Chondrocyte (in vitro differentiated cells): Measurements from ENCODE around the gene KRTAP9-4. TPM values are rescaled to one million over a fixed set of nuclear protein-coding genes. Genes with fewer than 3 reads are reported as not detected.
"Not testable (repeated sequence)": the region's sequence is repeated elsewhere in the genome, so short reads cannot be mapped to it uniquely, and the experiment has no call there.

Experiments
- DNase-seq: peaks from one replicate; pipeline ENCODE4 v3.0.0; 2021; ENCODE audit warnings: mixed read lengths, low spot score
- H3K27ac Mint-ChIP-seq: one replicate; pipeline ENCODE4 v1.8.0; 2021; ENCODE audit warnings: mild to moderate bottlenecking, moderate library complexity, mixed read lengths; ENCODE audit not compliant: unreplicated experiment
- H3K27me3 Mint-ChIP-seq: 2 replicates; pipeline ENCODE4 v1.8.0; 2021; ENCODE audit warnings: low read depth, mixed read lengths
- H3K36me3 Mint-ChIP-seq: 2 replicates; pipeline ENCODE4 v1.8.0; 2021; ENCODE audit warnings: low read depth, mixed read lengths
- H3K4me1 Mint-ChIP-seq: 2 replicates; pipeline ENCODE4 v1.8.0; 2021; ENCODE audit warnings: low read depth, mild to moderate bottlenecking, mixed read lengths
- H3K4me3 Mint-ChIP-seq: one replicate; pipeline ENCODE4 v1.8.0; 2021; ENCODE audit warnings: mild to moderate bottlenecking, moderate library complexity, mixed read lengths; ENCODE audit not compliant: unreplicated experiment
- H3K9me3 Mint-ChIP-seq: 2 replicates; pipeline ENCODE4 v1.8.0; 2021; ENCODE audit warnings: low read depth, mixed read lengths
- CTCF ChIP-seq: fragments of 200-600 bp; sonication (generic); IDR thresholded peaks from 2 replicates; pipeline ENCODE4 v1.5.0; 2021; ENCODE audit warnings: antibody characterized with exemption, mild to moderate bottlenecking, moderate library complexity
- long read RNA-seq: library from polyadenylated mRNA; stranded (forward); transcript quantifications from one replicate; pipeline ENCODE4 v2.0.0, GENCODE V29; 2021
- total RNA-seq: library from RNA; stranded (reverse); gene quantifications from 3 replicates; pipeline ENCODE4 v1.2.1, GENCODE V29; 2021

The KRTAP9-4 gene
- total RNA-seq, result not detected in 3 replicates
- long read RNA-seq, result 0 reads

- H3K27ac Mint-ChIP-seq, H3K4me1 Mint-ChIP-seq, H3K36me3 Mint-ChIP-seq, H3K4me3 Mint-ChIP-seq, H3K9me3 Mint-ChIP-seq, DNase-seq: not testable (repeated sequence)
- peaks cover 51% of the 10 kb centered on the region for H3K27me3 Mint-ChIP-seq
Observed at GRCh38 chr17:41249637-41250240, at the start of gene KRTAP9-4. TSS of gene KRTAP9-4 (plus strand) at chr17:41249687. CDS start at chr17:41249721, 34 bp downstream.

GRCh38 chr17:41211845-41212466 is 37.5 kb upstream of the KRTAP9-4 start:
- DNase-seq, result no peak
- Mint-ChIP-seq H3K4me1 (no peaks in the 10 kb centered on the region), H3K9me3 (peaks cover 10% of the 10 kb centered on the region), H3K27ac (no peak overlapping the region), H3K4me3 (no peak overlapping the region), H3K36me3 (peaks cover 6% of the 10 kb centered on the region), H3K27me3 (peaks cover 35% of the 10 kb centered on the region)
- no peak for TF ChIP-seq CTCF

- Mint-ChIP-seq H3K36me3 (peaks cover 6% of the 10 kb centered on the region), H3K9me3 (peaks cover 10% of the 10 kb centered on the region), H3K4me3 (no peak overlapping the region), H3K27me3 (peaks cover 36% of the 10 kb centered on the region), H3K4me1 (no peaks in the 10 kb centered on the region), H3K27ac (no peak overlapping the region)
- TF ChIP-seq CTCF, result no peak
- DNase-seq, result peak; percentile 47
Observed at GRCh38 chr17:41212524-41213169, 36.8 kb upstream of the KRTAP9-4 start.

- H3K4me1 Mint-ChIP-seq, result no peaks in the 10 kb centered on the region
- H3K27me3 Mint-ChIP-seq, result peaks cover 21% of the 10 kb centered on the region
- TF ChIP-seq CTCF, result no peak
- H3K36me3 Mint-ChIP-seq, result peaks cover 8% of the 10 kb centered on the region
- H3K27ac Mint-ChIP-seq, result no peak overlapping the region
- no peak overlapping the region for H3K4me3 Mint-ChIP-seq
- peaks cover 12% of the 10 kb centered on the region for H3K9me3 Mint-ChIP-seq
- no peak for DNase-seq
Observed at GRCh38 chr17:41215681-41216080, 33.8 kb upstream of the KRTAP9-4 start.

- H3K27me3 Mint-ChIP-seq, result peaks cover 22% of the 10 kb centered on the region
- H3K36me3 Mint-ChIP-seq, result peaks cover 8% of the 10 kb centered on the region
- DNase-seq, result no peak
- TF ChIP-seq CTCF, result no peak
- H3K4me1 Mint-ChIP-seq, result no peaks in the 10 kb centered on the region
- H3K9me3 Mint-ChIP-seq, result peaks cover 18% of the 10 kb centered on the region
- H3K27ac Mint-ChIP-seq, result no peak overlapping the region
- H3K4me3 Mint-ChIP-seq, result no peak overlapping the region
Observed at GRCh38 chr17:41223821-41224220, 25.7 kb upstream of the KRTAP9-4 start.
